GM19099 (cell line): ENCODE results near the gene NTM.

Source experiments
- POLR2A ChIP-seq: IDR thresholded peaks from 3 replicates; pipeline ENCODE4 v1.6.1; 2011; ENCODE audit warnings: low read depth; ENCODE audit not compliant: insufficient read length; ENCODE audit errors: extremely low read depth

The NTM gene

GRCh38 chr11:131370090-131370751, at the start of gene NTM:
TSS of gene NTM (plus strand) at chr11:131370615.
- no peak for TF ChIP-seq POLR2A

GRCh38 chr11:131324921-131325570, 45.4 kb upstream of the NTM start:
- TF ChIP-seq POLR2A: no peak

- no peak for TF ChIP-seq POLR2A
Measured at GRCh38 chr11:131326829-131327228, 43.6 kb upstream of the NTM start.

GRCh38 chr11:131327421-131327820, 43.0 kb upstream of the NTM start:
- TF ChIP-seq POLR2A: no peak

- no peak for TF ChIP-seq POLR2A
Measured at GRCh38 chr11:131328843-131329242, 41.6 kb upstream of the NTM start.

- TF ChIP-seq POLR2A: no peak
Measured at GRCh38 chr11:131331010-131331409, 39.4 kb upstream of the NTM start.

GRCh38 chr11:131331546-131331945, 38.9 kb upstream of the NTM start:
- no peak for TF ChIP-seq POLR2A

GRCh38 chr11:131334601-131335000, 35.8 kb upstream of the NTM start:
- no peak for TF ChIP-seq POLR2A

GRCh38 chr11:131345406-131345805, 25.0 kb upstream of the NTM start:
- TF ChIP-seq POLR2A: no peak

- TF ChIP-seq POLR2A: no peak
Measured at GRCh38 chr11:131349368-131350086, 20.9 kb upstream of the NTM start.

GRCh38 chr11:131350872-131351271, 19.5 kb upstream of the NTM start:
- no peak for TF ChIP-seq POLR2A

GRCh38 chr11:131351848-131352247, 18.6 kb upstream of the NTM start:
- no peak for TF ChIP-seq POLR2A

GRCh38 chr11:131353766-131354165, 16.6 kb upstream of the NTM start:
- no peak for TF ChIP-seq POLR2A

GRCh38 chr11:131354251-131354701, 16.1 kb upstream of the NTM start:
- TF ChIP-seq POLR2A: no peak

- TF ChIP-seq POLR2A: no peak
Measured at GRCh38 chr11:131356206-131356605, 14.2 kb upstream of the NTM start.
